HL-60 (cell line): Measurements from ENCODE around the gene AZIN2.
A peak's percentile ranks its signal among the peaks of the same experiment; 100 is the strongest.

Experiments
- DNase-seq, 2 experiments: peaks; one replicate each; pipeline ENCODE4 v3.0.0-alpha.2; 2010 to 2020; ENCODE audit warnings: low read depth in 1 of 2, low spot score in 1 of 2
- H3K27ac ChIP-seq: fragments of 250-450 bp; sonication (Bioruptor Pico); replicated peaks from 2 replicates; pipeline ENCODE4 v1.5.1; 2020; ENCODE audit warnings: mild to moderate bottlenecking, moderate library complexity
- H3K27me3 ChIP-seq: fragments of 250-450 bp; sonication (Bioruptor Pico); 2 replicates; pipeline ENCODE4 v1.5.1; 2021; ENCODE audit warnings: mild to moderate bottlenecking, moderate library complexity; ENCODE audit not compliant: insufficient read depth, poor library complexity, severe bottlenecking
- H3K4me3 ChIP-seq: replicated peaks from 2 replicates; pipeline ENCODE4 v1.5.1; 2011; ENCODE audit warnings: mild to moderate bottlenecking, control low read depth, low read length; ENCODE audit not compliant: insufficient read depth
- CTCF ChIP-seq: IDR thresholded peaks from one replicate; pipeline ENCODE4 v1.5.1; 2011; ENCODE audit warnings: low read length, control low read depth, inconsistent platforms; ENCODE audit not compliant: insufficient read depth
- GABPA ChIP-seq: IDR thresholded peaks from 2 replicates; pipeline ENCODE4 v1.6.1; 2012; ENCODE audit warnings: low read depth
- POLR2AphosphoS5 ChIP-seq: IDR thresholded peaks from 2 replicates; pipeline ENCODE4 v1.6.1; 2012; ENCODE audit warnings: low read depth
- REST ChIP-seq: IDR thresholded peaks from 2 replicates; pipeline ENCODE4 v1.6.1; 2012; ENCODE audit warnings: low read depth; ENCODE audit not compliant: insufficient replicate concordance
- SPI1 ChIP-seq: IDR thresholded peaks from 2 replicates; pipeline ENCODE4 v1.6.1; 2012; ENCODE audit warnings: low read depth, mild to moderate bottlenecking, borderline replicate concordance

Gene AZIN2

GRCh38 chr1:33085332-33085731 lies 4.4 kb downstream of the AZIN2 start:
- no peak overlapping the region for H3K27ac ChIP-seq
- DNase-seq = no peak
- no peak overlapping the region for H3K4me3 ChIP-seq
- TF ChIP-seq POLR2AphosphoS5 (no peak), CTCF (no peak), REST (no peak), GABPA (no peak), SPI1 (no peak)
- peaks cover 15% of the 10 kb centered on the region for H3K27me3 ChIP-seq

- H3K4me3 ChIP-seq = no peak overlapping the region
- peak; percentile 58 to 59 for DNase-seq
- H3K27ac ChIP-seq = no peak overlapping the region
- H3K27me3 ChIP-seq = peaks cover 11% of the 10 kb centered on the region
- TF ChIP-seq CTCF = peak; percentile 83
- no peak for TF ChIP-seq REST
These were observed 5.5 kb downstream of the AZIN2 start for GRCh38 chr1:33086384-33086850.

- Histone ChIP-seq H3K27ac (no peak overlapping the region), H3K27me3 (no peaks in the 10 kb centered on the region), H3K4me3 (no peak overlapping the region)
- TF ChIP-seq SPI1 = no peak
- no peak for TF ChIP-seq GABPA
- TF ChIP-seq REST = no peak
- TF ChIP-seq CTCF = no peak
- TF ChIP-seq POLR2AphosphoS5 = no peak
- DNase-seq = no peak
These were observed 6.7 kb downstream of the AZIN2 start for GRCh38 chr1:33087677-33088076.
